Activated T-helper 17 cell treated with anti-CD3 and anti-CD28 coated beads, Interleukin-2, amount 50 U/mL, for 72 hours (primary cell): ENCODE data around the gene ZBTB42. TPM values are rescaled to one million over a fixed set of nuclear protein-coding genes. Genes with fewer than 3 reads are reported as not detected.
"Not testable (repeated sequence)": the region's sequence is repeated elsewhere in the genome, so short reads cannot be mapped to it uniquely, and the experiment has no call there.

Experiments used
- ATAC-seq: fragments of 150-1000 bp; cut with Tn5 transposase; replicated peaks from 2 replicates; pipeline ENCODE4 v1.10.0; 2021; ENCODE audit warnings: mild to moderate bottlenecking, moderate library complexity
- H3K27ac Mint-ChIP-seq: one replicate; pipeline ENCODE4 v1.8.0; 2022; ENCODE audit warnings: mixed read lengths
- H3K27me3 Mint-ChIP-seq: one replicate; pipeline ENCODE4 v1.8.0; 2022; ENCODE audit warnings: mixed read lengths
- H3K36me3 Mint-ChIP-seq: one replicate; pipeline ENCODE4 v1.8.0; 2022; ENCODE audit warnings: low read depth, mild to moderate bottlenecking, mixed read lengths
- H3K4me1 Mint-ChIP-seq: one replicate; pipeline ENCODE4 v1.8.0; 2022; ENCODE audit warnings: mixed read lengths
- H3K4me3 Mint-ChIP-seq: one replicate; pipeline ENCODE4 v1.8.0; 2022; ENCODE audit warnings: mild to moderate bottlenecking, mixed read lengths
- H3K9me3 Mint-ChIP-seq: one replicate; pipeline ENCODE4 v1.8.0; 2022; ENCODE audit warnings: mixed read lengths
- total RNA-seq, 2 donors: library from RNA; stranded (reverse); gene quantifications; one replicate each; pipeline ENCODE4 v1.2.3, GENCODE V29; 2022

Gene ZBTB42
- total RNA-seq, 2 donors from 2014 or later: 3.0 to 3.2 TPM

GRCh38 chr14:104819361-104819781, 18.5 kb downstream of the ZBTB42 start:
- Mint-ChIP-seq H3K4me1 (peaks cover 1% of the 10 kb centered on the region), H3K9me3 (no peaks in the 10 kb centered on the region), H3K27me3 (peaks cover under 1% of the 10 kb centered on the region), H3K4me3 (no peak overlapping the region), H3K27ac (no peak overlapping the region), H3K36me3 (no peaks in the 10 kb centered on the region)
- no peak for ATAC-seq

DNA sequence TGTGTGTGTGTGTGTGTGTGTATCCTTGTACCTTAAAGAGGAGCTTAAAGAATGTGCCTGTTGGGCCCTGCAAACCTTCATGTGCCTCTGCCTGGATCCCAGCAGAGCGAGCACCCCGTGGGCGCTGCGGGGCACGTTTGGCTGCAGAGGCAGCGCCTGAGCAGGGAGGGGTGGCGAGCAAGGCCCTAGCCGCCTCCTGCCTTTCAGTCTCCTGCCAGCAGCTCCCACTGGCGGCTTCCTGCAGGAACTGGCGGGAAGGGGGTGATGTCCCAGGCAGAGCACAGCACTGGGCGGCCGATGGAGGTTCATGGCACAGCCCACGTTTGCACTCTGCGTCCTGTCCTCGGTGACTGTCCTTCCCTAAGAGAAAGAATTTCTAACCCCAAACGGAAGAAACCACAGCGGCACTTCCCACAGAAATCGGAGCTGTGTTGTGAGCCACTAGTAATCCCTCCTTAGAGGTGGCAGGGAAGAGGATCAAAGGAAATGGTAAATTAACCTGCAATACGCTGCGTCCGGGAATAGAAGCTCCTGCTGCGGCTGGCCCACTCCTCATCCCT, 19.8 kb downstream of the ZBTB42 start:
- ATAC-seq: no peak
- no peaks in the 10 kb centered on the region for H3K36me3 Mint-ChIP-seq
- H3K9me3 Mint-ChIP-seq: peaks cover 3% of the 10 kb centered on the region
- H3K4me1 Mint-ChIP-seq: peaks cover 7% of the 10 kb centered on the region
- H3K27me3 Mint-ChIP-seq: peaks cover 9% of the 10 kb centered on the region
- no peak overlapping the region for H3K4me3 Mint-ChIP-seq
- H3K27ac Mint-ChIP-seq: no peak overlapping the region

GRCh38 chr14:104821229-104821945, 20.5 kb downstream of the ZBTB42 start:
- Mint-ChIP-seq H3K36me3 (no peaks in the 10 kb centered on the region), H3K4me1 (peaks cover 7% of the 10 kb centered on the region), H3K9me3 (peaks cover 3% of the 10 kb centered on the region), H3K27me3 (peaks cover 9% of the 10 kb centered on the region), H3K4me3 (no peak overlapping the region), H3K27ac (no peak overlapping the region)
- no peak for ATAC-seq

GRCh38 chr14:104821971-104822608, 21.2 kb downstream of the ZBTB42 start:
- Mint-ChIP-seq H3K4me3 (no peak overlapping the region), H3K9me3 (peaks cover 3% of the 10 kb centered on the region)
- ATAC-seq: no peak

GRCh38 chr14:104822821-104823615, 22.1 kb downstream of the ZBTB42 start:
- no peak for ATAC-seq
- Mint-ChIP-seq H3K4me3 (no peak overlapping the region), H3K36me3 (no peaks in the 10 kb centered on the region), H3K4me1 (peaks cover 7% of the 10 kb centered on the region), H3K27ac (no peak overlapping the region), H3K27me3 (peaks cover 9% of the 10 kb centered on the region), H3K9me3 (peaks cover 3% of the 10 kb centered on the region)

More at GRCh38 chr14:104821971-104822608, 21.2 kb downstream of the ZBTB42 start:
- Mint-ChIP-seq H3K36me3 (no peaks in the 10 kb centered on the region), H3K27me3 (peaks cover 9% of the 10 kb centered on the region), H3K4me1 (peaks cover 7% of the 10 kb centered on the region), H3K27ac (no peak overlapping the region)

DNA sequence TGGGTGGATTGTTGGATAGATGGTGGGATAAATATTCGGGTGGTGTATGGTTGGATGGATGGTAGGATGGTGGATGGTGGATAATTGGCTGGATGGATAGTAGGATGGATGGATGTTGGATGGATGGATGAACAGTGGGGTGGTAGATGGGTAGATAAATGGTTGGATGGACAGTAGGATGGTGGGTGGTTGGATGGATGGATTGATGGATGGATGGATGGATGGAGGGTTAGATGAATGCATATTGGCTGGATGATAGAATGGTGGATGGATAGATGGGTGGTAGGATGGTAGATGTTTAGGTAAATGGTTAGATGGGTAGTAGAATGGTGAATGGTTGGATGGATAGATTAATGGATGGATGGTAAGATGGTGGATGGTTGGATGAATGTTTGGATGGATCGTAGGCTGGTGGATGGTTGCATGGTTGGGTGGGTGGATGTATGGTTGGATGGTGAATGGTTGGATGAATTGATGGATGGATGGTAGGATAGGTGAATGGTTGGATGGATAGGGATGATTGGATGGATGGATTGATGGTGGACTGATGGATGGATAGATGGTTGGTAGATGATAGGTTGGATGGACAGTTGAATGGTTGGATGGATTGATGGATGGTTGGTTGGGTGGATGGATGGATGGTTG, 23.6 kb downstream of the ZBTB42 start:
- Mint-ChIP-seq H3K4me3 (peak overlapping the region; percentile 88), H3K27ac (no peak overlapping the region), H3K27me3 (peaks cover 9% of the 10 kb centered on the region), H3K4me1 (peaks cover 7% of the 10 kb centered on the region), H3K36me3 (no peaks in the 10 kb centered on the region), H3K9me3 (peaks cover 3% of the 10 kb centered on the region)
- ATAC-seq: no peak

- H3K9me3 Mint-ChIP-seq: peaks cover 3% of the 10 kb centered on the region
- H3K36me3 Mint-ChIP-seq: no peaks in the 10 kb centered on the region
- H3K27ac Mint-ChIP-seq: peak overlapping the region; percentile 59
- ATAC-seq: peak; percentile 96
- peaks cover 7% of the 10 kb centered on the region for H3K4me1 Mint-ChIP-seq
- H3K27me3 Mint-ChIP-seq: peaks cover 9% of the 10 kb centered on the region
- H3K4me3 Mint-ChIP-seq: peak overlapping the region; percentile 88
Measured at GRCh38 chr14:104826189-104826860, 25.4 kb downstream of the ZBTB42 start.

- Mint-ChIP-seq H3K4me3 (peak overlapping the region; percentile 77), H3K27ac (no peak overlapping the region), H3K4me1 (peaks cover 7% of the 10 kb centered on the region), H3K9me3 (peaks cover 3% of the 10 kb centered on the region), H3K36me3 (no peaks in the 10 kb centered on the region), H3K27me3 (peaks cover 9% of the 10 kb centered on the region)
- no peak for ATAC-seq
Measured at GRCh38 chr14:104826861-104827176, 25.9 kb downstream of the ZBTB42 start.

DNA sequence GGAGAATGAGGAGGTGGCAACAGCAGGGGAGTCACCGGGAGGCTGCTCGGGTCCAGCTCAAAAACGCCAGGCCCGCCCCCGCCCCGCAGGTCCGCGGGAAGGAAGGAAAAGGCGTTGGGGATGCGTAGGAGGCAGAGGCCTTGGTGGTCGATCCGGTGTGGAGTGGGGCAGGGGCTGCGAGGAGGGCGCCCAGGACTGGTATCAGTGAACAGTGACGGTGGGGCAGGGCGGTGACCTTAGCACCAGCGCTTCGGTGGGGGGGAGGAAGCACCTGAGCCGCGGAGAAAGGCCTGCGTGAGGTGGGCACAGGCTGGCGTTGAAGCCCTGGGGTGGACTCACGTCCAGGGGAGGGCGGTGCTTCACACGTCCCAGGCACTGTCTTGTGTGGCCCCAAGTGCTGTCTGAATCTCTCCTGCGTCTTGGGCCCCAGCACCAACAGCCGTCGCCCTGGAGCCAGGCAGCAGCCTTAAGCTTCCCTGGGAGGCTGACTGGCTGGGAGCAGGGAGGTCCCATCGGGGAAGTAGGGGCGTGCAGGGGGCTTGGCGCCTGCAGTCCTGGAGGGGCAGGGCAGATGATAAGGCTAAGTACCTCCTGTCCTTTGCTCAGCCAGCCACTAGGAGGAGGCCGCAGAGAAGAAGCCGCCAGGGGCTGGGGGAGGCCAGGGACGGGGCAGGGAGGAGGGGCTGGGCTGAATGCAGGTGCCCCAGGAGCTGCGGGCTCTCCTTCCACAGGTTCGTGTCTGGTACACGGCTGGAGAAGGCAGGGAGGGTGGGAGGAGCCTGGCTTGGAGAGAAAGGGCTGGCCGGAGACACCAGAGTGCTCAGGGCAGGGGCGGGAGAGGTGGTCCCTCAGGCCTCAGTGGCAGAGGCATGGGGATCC, 26.5 kb downstream of the ZBTB42 start:
- no peak overlapping the region for H3K27ac Mint-ChIP-seq
- peaks cover 7% of the 10 kb centered on the region for H3K4me1 Mint-ChIP-seq
- peaks cover 3% of the 10 kb centered on the region for H3K9me3 Mint-ChIP-seq
- no peaks in the 10 kb centered on the region for H3K36me3 Mint-ChIP-seq
- peaks cover 9% of the 10 kb centered on the region for H3K27me3 Mint-ChIP-seq
- peak; percentile 54 for ATAC-seq
- peak overlapping the region; percentile 77 for H3K4me3 Mint-ChIP-seq

- no peak for ATAC-seq
- Mint-ChIP-seq H3K9me3 (no peaks in the 10 kb centered on the region), H3K4me3 (no peak overlapping the region)
Measured at GRCh38 chr14:104830781-104831180, 29.9 kb downstream of the ZBTB42 start.

DNA sequence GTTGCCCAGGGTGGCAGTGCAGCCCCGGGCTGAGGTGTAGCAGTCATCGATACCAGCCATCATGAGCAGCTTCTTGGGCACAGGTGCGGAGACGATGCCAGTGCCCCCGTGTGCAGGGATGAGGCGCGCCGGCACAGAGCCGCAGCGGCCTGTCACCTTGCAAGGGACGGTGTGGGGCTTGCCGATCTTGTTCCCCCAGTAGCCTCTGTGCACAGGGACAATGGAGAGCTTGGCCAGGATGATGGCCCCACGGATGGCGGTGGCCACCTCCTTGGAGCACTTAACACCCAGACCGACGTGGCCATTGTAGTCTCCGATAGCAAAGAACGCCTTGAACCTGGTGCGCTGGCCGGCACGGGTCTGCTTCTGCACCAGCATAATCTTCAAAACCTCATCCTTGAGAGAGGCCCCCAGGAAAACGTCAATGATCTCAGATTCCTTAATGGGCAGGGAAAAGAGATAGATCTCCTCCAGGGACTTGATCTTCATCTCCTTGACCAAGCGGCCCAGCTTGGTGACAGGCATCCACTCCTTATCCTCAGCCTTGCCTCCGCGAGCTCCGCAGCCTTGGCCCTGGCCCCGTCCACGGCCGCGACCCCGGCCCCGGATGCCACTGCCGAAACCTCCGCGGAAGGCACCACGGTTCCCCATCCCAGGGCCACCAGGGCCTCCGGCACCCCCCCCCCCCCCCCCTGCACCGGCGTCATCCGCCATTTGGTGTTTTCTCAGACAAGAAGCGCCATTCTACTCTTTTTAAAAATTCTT, 35.5 kb downstream of the ZBTB42 start:
- not testable (repeated sequence) for ATAC-seq, H3K9me3 Mint-ChIP-seq, H3K4me1 Mint-ChIP-seq, H3K27me3 Mint-ChIP-seq, H3K27ac Mint-ChIP-seq, H3K36me3 Mint-ChIP-seq, H3K4me3 Mint-ChIP-seq

More at GRCh38 chr14:104830781-104831180, 29.9 kb downstream of the ZBTB42 start:
- H3K27ac Mint-ChIP-seq: no peak overlapping the region
- no peaks in the 10 kb centered on the region for H3K27me3 Mint-ChIP-seq
- no peaks in the 10 kb centered on the region for H3K4me1 Mint-ChIP-seq
- no peaks in the 10 kb centered on the region for H3K36me3 Mint-ChIP-seq

DNA sequence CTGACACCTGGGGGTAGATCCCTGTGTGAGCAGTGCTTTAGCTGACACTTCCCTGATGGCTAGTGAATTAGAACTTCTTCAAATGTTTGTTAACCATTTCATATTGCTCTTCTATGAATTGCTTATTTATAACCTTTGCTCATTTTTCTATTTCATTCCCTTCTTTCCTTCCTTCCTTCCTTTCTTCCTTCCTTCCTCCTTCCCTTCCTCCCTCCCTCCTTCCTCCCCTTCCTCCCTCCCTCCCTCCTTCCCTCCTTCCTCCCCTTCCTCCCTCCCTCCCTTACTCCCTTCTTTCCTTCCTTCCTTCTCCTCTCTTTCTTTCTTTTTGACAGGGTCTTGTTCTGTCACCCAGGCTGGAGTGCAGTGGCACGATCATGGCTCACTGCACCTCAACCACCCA, 40.8 kb downstream of the ZBTB42 start:
- ATAC-seq: no peak
- Mint-ChIP-seq H3K27me3 (peaks cover 38% of the 10 kb centered on the region), H3K36me3 (no peaks in the 10 kb centered on the region), H3K4me3 (no peak overlapping the region), H3K4me1 (no peaks in the 10 kb centered on the region), H3K9me3 (no peaks in the 10 kb centered on the region), H3K27ac (no peak overlapping the region)
